ENCODE results near the gene LIN28B. TPM values are rescaled to one million over a fixed set of nuclear protein-coding genes. Genes with fewer than 3 reads are reported as not detected.

Gene LIN28B
- total RNA-seq, 1 experiment from 2014 or later: 0.25 TPM

DNA sequence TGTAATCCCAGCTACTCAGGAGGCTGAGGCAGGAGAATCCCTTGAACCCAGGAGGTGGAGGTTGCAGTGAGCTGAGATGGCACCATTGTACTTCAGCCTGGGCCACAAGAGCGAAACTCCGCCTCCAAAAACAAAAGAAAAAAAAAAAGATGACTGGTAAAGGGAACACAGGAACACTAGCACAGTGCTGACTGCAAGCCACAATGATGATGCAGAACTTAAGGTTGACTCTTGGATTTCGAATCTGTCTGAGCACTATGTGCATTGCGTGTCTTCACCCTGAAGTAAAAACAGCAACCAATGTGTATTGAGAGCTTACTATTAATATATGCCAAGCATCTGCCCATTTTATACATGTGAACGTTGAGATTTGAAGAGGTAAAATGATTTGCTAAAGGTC lies 27.6 kb upstream of the LIN28B start:
- no peaks in the 10 kb centered on the region for H3K9me3 ChIP-seq (ENCODE audit: control insufficient read depth in 1 of 2, insufficient read depth in 1 of 2, low read depth in 1 of 2, low read length in 2 of 2)
- H3K27ac ChIP-seq (ENCODE audit: low read depth, low read length): no peak overlapping the region
- no peaks in the 10 kb centered on the region for H3K9me2 ChIP-seq (ENCODE audit: insufficient read depth)
- H3K4me1 ChIP-seq (ENCODE audit: control insufficient read depth in 1 of 2, insufficient read depth in 2 of 2, low read length in 2 of 2): no peaks in the 10 kb centered on the region
- no peaks in the 10 kb centered on the region for H3K36me3 ChIP-seq (ENCODE audit: control insufficient read depth in 1 of 2, insufficient read depth in 2 of 2, low read length in 2 of 2)
- no peaks in the 10 kb centered on the region for H3K79me2 ChIP-seq (ENCODE audit: insufficient read depth, low read length)
- ChIA-PET RAD21 (ENCODE audit: low non-redundant PET in 1 of 2, low total read pairs in 2 of 2, uncharacterized antibody in 2 of 2, unreplicated experiment in 2 of 2) (no interaction called here), POLR2A (no interaction called here), CTCF (no interaction called here)
- no peaks in the 10 kb centered on the region for H4K20me1 ChIP-seq (ENCODE audit: insufficient read depth)
- H3K27me3 ChIP-seq (ENCODE audit: insufficient read depth, low read length): no peaks in the 10 kb centered on the region
- H3K4me2 ChIP-seq (ENCODE audit: low read length): no peak overlapping the region
- intact Hi-C loops (cut with micrococcal nuclease): no loop called here
- no peak overlapping the region for H3K4me3 ChIP-seq (replicated peaks in 1 of 2; ENCODE audit: low read depth in 1 of 2, low read length in 2 of 2)
- TF ChIP-seq CBX3 (IDR thresholded peaks at IDR 0.05; ENCODE audit: low read depth) (no peak), ZFX (IDR thresholded peaks at IDR 0.05) (no peak), EZH2phosphoT487 (IDR thresholded peaks at IDR 0.05; ENCODE audit: borderline replicate concordance) (no peak), POLR2AphosphoS5 (IDR thresholded peaks at IDR 0.05; ENCODE audit: low read depth, low read length) (no peak), ZBTB33 (IDR thresholded peaks at IDR 0.05; ENCODE audit: extremely low read depth, insufficient replicate concordance, low read length) (no peak), RAD21 (IDR thresholded peaks at IDR 0.05; ENCODE audit: low read depth) (no peak), TCF7L2 (IDR thresholded peaks at IDR 0.05; ENCODE audit: borderline replicate concordance, extremely low read depth, insufficient read depth, insufficient read length) (no peak)
- TF ChIP-seq, protein P1, sequence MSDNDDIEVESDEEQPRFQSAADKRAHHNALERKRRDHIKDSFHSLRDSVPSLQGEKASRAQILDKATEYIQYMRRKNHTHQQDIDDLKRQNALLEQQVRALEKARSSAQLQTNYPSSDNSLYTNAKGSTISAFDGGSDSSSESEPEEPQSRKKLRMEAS (IDR thresholded peaks at IDR 0.05): no peak
- ATAC-seq: no peak
- no peak for DNase-seq (ENCODE audit: low read depth, low spot score)
- H2AFZ ChIP-seq (ENCODE audit: low read depth, low read length, poor library complexity, severe bottlenecking): no peak overlapping the region
- no TSS peak for BruUV-seq (replicated peaks)
- H3K9ac ChIP-seq (ENCODE audit: low read length): no peak overlapping the region

- H3K79me2 ChIP-seq (ENCODE audit: insufficient read depth, low read length): no peaks in the 10 kb centered on the region
- TF ChIP-seq CBX3 (IDR thresholded peaks at IDR 0.05; ENCODE audit: low read depth): no peak
- no peak for TF ChIP-seq TCF7L2 (IDR thresholded peaks at IDR 0.05; ENCODE audit: borderline replicate concordance, extremely low read depth, insufficient read depth, insufficient read length)
- TF ChIP-seq JUND (IDR thresholded peaks at IDR 0.05): no peak
- TF ChIP-seq, protein P2, sequence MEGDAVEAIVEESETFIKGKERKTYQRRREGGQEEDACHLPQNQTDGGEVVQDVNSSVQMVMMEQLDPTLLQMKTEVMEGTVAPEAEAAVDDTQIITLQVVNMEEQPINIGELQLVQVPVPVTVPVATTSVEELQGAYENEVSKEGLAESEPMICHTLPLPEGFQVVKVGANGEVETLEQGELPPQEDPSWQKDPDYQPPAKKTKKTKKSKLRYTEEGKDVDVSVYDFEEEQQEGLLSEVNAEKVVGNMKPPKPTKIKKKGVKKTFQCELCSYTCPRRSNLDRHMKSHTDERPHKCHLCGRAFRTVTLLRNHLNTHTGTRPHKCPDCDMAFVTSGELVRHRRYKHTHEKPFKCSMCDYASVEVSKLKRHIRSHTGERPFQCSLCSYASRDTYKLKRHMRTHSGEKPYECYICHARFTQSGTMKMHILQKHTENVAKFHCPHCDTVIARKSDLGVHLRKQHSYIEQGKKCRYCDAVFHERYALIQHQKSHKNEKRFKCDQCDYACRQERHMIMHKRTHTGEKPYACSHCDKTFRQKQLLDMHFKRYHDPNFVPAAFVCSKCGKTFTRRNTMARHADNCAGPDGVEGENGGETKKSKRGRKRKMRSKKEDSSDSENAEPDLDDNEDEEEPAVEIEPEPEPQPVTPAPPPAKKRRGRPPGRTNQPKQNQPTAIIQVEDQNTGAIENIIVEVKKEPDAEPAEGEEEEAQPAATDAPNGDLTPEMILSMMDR (IDR thresholded peaks at IDR 0.05 in 2 of 3, conservative IDR thresholded peaks at IDR 0.05 in 1 of 3; ENCODE audit: borderline replicate concordance in 1 of 3, insufficient read depth in 1 of 3, low read depth in 2 of 3, low read length in 2 of 3): no peak
- TF ChIP-seq ZNF274 (IDR thresholded peaks at IDR 0.05; ENCODE audit: low read depth, low read length): no peak
- no peak for TF ChIP-seq ATF3 (IDR thresholded peaks at IDR 0.05)
- no peak overlapping the region for H3K4me2 ChIP-seq (ENCODE audit: low read length)
- H3K27ac ChIP-seq (ENCODE audit: low read depth, low read length): no peak overlapping the region
- no peaks in the 10 kb centered on the region for H3K9me2 ChIP-seq (ENCODE audit: insufficient read depth)
- CTCF ChIA-PET: no interaction called here
- no peaks in the 10 kb centered on the region for H4K20me1 ChIP-seq (ENCODE audit: insufficient read depth)
- H3K4me3 ChIP-seq (replicated peaks in 1 of 2; ENCODE audit: low read depth in 1 of 2, low read length in 2 of 2): no peak overlapping the region
- RAD21 ChIA-PET (ENCODE audit: low non-redundant PET in 1 of 2, low total read pairs in 2 of 2, uncharacterized antibody in 2 of 2, unreplicated experiment in 2 of 2): no interaction called here
- POLR2A ChIA-PET: no interaction called here
- no peaks in the 10 kb centered on the region for H3K9me3 ChIP-seq (ENCODE audit: control insufficient read depth in 1 of 2, insufficient read depth in 1 of 2, low read depth in 1 of 2, low read length in 2 of 2)
- no peak for DNase-seq (ENCODE audit: low read depth, low spot score)
- H3K9ac ChIP-seq (ENCODE audit: low read length): no peak overlapping the region
- ATAC-seq: no peak
- no peaks in the 10 kb centered on the region for H3K27me3 ChIP-seq (ENCODE audit: insufficient read depth, low read length)
- H3K36me3 ChIP-seq (ENCODE audit: control insufficient read depth in 1 of 2, insufficient read depth in 2 of 2, low read length in 2 of 2): no peaks in the 10 kb centered on the region
- no TSS peak for BruUV-seq (replicated peaks)
- H3K4me1 ChIP-seq (ENCODE audit: control insufficient read depth in 1 of 2, insufficient read depth in 2 of 2, low read length in 2 of 2): no peaks in the 10 kb centered on the region
- H2AFZ ChIP-seq (ENCODE audit: low read depth, low read length, poor library complexity, severe bottlenecking): no peak overlapping the region
- intact Hi-C loops (cut with micrococcal nuclease): no loop called here
Measured at GRCh38 chr6:104930939-104931338, 26.0 kb upstream of the LIN28B start.

All from HCT116 (cell line).